Astrocyte of the spinal cord (primary cell): Measurements from ENCODE around the gene LRRTM4.
A peak's percentile ranks its signal among the peaks of the same experiment; 100 is the strongest.

Experiments used
- DNase-seq: peaks from one replicate; pipeline ENCODE4 v3.0.0; 2011; ENCODE audit warnings: low read depth, low spot score
- H3K4me3 ChIP-seq: 2 replicates; pipeline ENCODE4 v1.5.1; 2011; ENCODE audit warnings: low read depth, mild to moderate bottlenecking, low read length, moderate library complexity
- in situ Hi-C: cut with HindIII; loops from 2 replicates; pipeline ENCODE4 v1.10.0; 2017; ENCODE audit warnings: low sequenced_read_pairs
- TF ChIP-seq, protein P1 (sequence below): IDR thresholded peaks from 2 replicates; pipeline ENCODE4 v1.5.1; 2012; ENCODE audit warnings: low read depth, mild to moderate bottlenecking, low read length, inconsistent platforms

The LRRTM4 gene

DNA sequence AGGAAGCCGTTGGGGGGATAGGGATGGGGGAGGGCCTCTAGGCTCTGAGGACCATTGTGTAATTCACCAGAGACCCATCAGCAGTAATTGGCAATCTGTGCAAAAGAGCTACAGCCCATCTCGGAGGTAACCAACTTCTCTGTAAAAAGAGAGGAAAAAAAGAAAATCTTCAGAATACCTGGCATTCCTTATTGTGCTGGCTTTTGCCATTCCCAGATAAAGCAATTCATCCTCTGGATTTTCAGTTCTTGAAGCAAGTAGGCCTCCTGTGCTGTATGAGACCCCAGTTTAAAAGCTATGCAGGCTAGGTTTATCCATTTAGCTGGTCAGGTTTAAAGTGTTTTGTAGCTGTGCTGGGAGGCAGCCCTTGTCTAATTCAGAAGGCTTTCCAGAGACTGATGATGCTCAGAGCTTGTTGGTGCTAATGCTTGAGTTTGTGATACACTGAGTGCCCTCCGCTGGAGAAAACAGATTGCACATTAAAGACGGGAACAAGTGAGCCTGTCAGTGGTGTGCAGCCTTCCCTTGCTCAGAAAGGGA is at the start of gene LRRTM4:
Gene LRRTM4, minus strand, starts transcription at position 446 of the 540 bp plus-strand sequence.
- H3K4me3 ChIP-seq, result no peak within 1 kb of the TSS
- in situ Hi-C loops, result no loop called here
- TF ChIP-seq, protein P1, sequence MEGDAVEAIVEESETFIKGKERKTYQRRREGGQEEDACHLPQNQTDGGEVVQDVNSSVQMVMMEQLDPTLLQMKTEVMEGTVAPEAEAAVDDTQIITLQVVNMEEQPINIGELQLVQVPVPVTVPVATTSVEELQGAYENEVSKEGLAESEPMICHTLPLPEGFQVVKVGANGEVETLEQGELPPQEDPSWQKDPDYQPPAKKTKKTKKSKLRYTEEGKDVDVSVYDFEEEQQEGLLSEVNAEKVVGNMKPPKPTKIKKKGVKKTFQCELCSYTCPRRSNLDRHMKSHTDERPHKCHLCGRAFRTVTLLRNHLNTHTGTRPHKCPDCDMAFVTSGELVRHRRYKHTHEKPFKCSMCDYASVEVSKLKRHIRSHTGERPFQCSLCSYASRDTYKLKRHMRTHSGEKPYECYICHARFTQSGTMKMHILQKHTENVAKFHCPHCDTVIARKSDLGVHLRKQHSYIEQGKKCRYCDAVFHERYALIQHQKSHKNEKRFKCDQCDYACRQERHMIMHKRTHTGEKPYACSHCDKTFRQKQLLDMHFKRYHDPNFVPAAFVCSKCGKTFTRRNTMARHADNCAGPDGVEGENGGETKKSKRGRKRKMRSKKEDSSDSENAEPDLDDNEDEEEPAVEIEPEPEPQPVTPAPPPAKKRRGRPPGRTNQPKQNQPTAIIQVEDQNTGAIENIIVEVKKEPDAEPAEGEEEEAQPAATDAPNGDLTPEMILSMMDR, result no peak
- DNase-seq, result peak; percentile 1

DNA sequence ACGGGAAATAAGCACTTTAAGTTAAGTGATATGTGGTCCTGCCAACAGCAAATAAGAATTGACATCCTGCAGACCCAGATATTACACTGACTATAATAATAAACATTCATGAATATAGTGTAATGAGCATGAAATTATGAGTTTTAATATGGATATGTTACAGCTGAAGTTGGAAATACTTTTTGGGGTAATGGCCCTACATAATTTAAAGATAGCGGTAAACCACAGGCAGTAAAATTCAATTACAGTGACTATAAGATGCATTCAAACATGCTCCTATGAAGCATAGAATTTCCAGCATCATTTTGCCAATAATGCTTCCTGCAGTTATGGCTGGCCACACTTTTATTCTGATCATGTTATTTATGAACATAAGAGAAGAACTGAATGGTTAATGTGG is 49.4 kb upstream of the LRRTM4 start:
- in situ Hi-C loops, result no loop called here
- DNase-seq, result no peak
- TF ChIP-seq, protein P1, result no peak
- H3K4me3 ChIP-seq, result no peak overlapping the region

- H3K4me3 ChIP-seq, result no peak overlapping the region
- TF ChIP-seq, protein P1, result no peak
- in situ Hi-C loops, result no loop called here
Measured at GRCh38 chr2:77567723-77568122, 45.5 kb upstream of the LRRTM4 start.

GRCh38 chr2:77566582-77566981 is 44.4 kb upstream of the LRRTM4 start:
- TF ChIP-seq, protein P1, result no peak

More at GRCh38 chr2:77567723-77568122, 45.5 kb upstream of the LRRTM4 start:
- no peak for DNase-seq

DNA sequence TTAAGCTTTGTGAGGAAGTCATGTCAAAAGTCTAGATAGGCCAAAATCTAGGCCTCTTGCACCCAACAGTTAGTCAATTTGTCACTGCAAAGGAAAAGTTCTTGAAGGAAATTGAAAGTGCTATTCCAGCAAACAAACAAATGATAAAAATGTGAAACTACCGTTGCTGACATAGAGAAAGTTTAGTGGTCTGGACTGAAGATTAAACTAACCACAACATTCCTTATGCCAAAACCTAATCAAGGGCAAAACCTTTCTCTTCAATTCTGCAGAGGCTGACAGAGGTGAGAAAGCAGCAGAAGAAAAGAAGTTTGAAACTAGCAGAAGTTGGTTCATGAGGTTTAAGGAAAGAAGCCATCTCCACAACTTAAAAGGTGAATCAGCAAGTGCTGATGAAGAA is 44.0 kb upstream of the LRRTM4 start:
- DNase-seq, result no peak
- in situ Hi-C loops, result no loop called here
- no peak overlapping the region for H3K4me3 ChIP-seq
- TF ChIP-seq, protein P1, result no peak

More at GRCh38 chr2:77566582-77566981, 44.4 kb upstream of the LRRTM4 start:
- in situ Hi-C loops, result no loop called here
- no peak overlapping the region for H3K4me3 ChIP-seq
- no peak for DNase-seq

GRCh38 chr2:77552956-77553355 is 30.8 kb upstream of the LRRTM4 start:
- TF ChIP-seq, protein P1, result no peak
- no peak overlapping the region for H3K4me3 ChIP-seq
- DNase-seq, result peak; percentile 4
- in situ Hi-C loops, result no loop called here
